K562 (cell line): ENCODE data around the gene DYNC1H1. TPM values are rescaled to one million over a fixed set of nuclear protein-coding genes. Genes with fewer than 3 reads are reported as not detected.
A peak's percentile ranks its signal among the peaks of the same experiment; 100 is the strongest.

Experiments used
- ATAC-seq: fragments of 200-7000 bp; cut with Tn5 transposase; 3 replicates; pipeline ENCODE4 v1.9.1; 2020; ENCODE audit warnings: moderate library complexity
- BruUV-seq: library from RNA; stranded (reverse); fragments of 400-500 nt; replicated peaks from 2 replicates; lab custom pipeline; 2021; lab: Mats Ljungman, UMichigan
- CTCF ChIA-PET: fragments of 300-600 bp; formaldehyde crosslinking; extraction: SDS; loops from one replicate; lab custom pipeline; 2021; ENCODE audit warnings: low intra/inter-chr PET ratio; lab: Yijun Ruan, JAX
- POLR2A ChIA-PET: fragments of 300-600, 350-650 bp; sonication (Branson Sonifier 250); formaldehyde crosslinking; extraction: SDS; loops from one replicate; lab custom pipeline; 2021; ENCODE audit warnings: antibody characterized with exemption, inconsistent platforms; lab: Yijun Ruan, JAX
- DNase-seq, 4 experiments: peaks; one replicate each; pipeline versions ENCODE4 v3.0.0 to v3.0.0-alpha.2; 2011 to 2018; ENCODE audit warnings: low spot score in 3 of 4, mixed read lengths in 3 of 4; ENCODE audit errors: extremely low read depth in 1 of 4
- FAIRE-seq: peaks from 2 replicates; lab custom pipeline; 2011; peaks lifted over from hg19 to GRCh38; lab: Jason Lieb, UNC
- H2AFZ ChIP-seq: 2 replicates; pipeline ENCODE4 v1.6.0; 2011; ENCODE audit warnings: low read depth, low read length, control low read depth, inconsistent platforms
- H3K27ac ChIP-seq: fragments of 200-600 bp; 3 replicates; pipeline ENCODE4 v1.8.0; 2011; ENCODE audit warnings: low read depth, mild to moderate bottlenecking, control low read depth, inconsistent platforms, low read length, moderate library complexity, mixed read lengths; ENCODE audit errors: extremely low read depth
- H3K27me3 ChIP-seq, 2 experiments: fragments of 300-600 bp in 1 of 2; 2 replicates in 1 of 2; 3 replicates in 1 of 2; pipeline versions ENCODE4 v1.6.0 to v1.8.0; 2011; ENCODE audit warnings: inconsistent platforms in 2 of 2, low read length in 2 of 2, mild to moderate bottlenecking in 1 of 2, mixed read lengths in 1 of 2, moderate library complexity in 1 of 2; ENCODE audit not compliant: control insufficient read depth in 2 of 2, insufficient read depth in 2 of 2
- H3K36me3 ChIP-seq: fragments of 300-600 bp; 3 replicates; pipeline ENCODE4 v1.8.0; 2011; ENCODE audit warnings: mild to moderate bottlenecking, low read length, inconsistent platforms; ENCODE audit not compliant: control insufficient read depth, insufficient read depth
- H3K4me1 ChIP-seq, 2 experiments: fragments of 200-600 bp in 1 of 2; replicated peaks in 1 of 2; 2 replicates in 1 of 2; 3 replicates in 1 of 2; pipeline versions ENCODE4 v1.5.1 to v1.8.0; 2011; ENCODE audit warnings: inconsistent platforms in 2 of 2, low read length in 2 of 2, mild to moderate bottlenecking in 1 of 2, mixed read lengths in 1 of 2, moderate library complexity in 1 of 2; ENCODE audit not compliant: control insufficient read depth in 2 of 2, insufficient read depth in 2 of 2
- H3K4me2 ChIP-seq: 2 replicates; pipeline ENCODE4 v1.6.1; 2011; ENCODE audit warnings: low read length, control low read depth, inconsistent platforms, mixed read lengths; ENCODE audit not compliant: insufficient read depth
- H3K4me3 ChIP-seq: fragments of 200-600 bp; sonication (generic), shearing (Covaris generic); 2 replicates; pipeline ENCODE4 v1.5.1; 2016; ENCODE audit warnings: control low read depth, inconsistent platforms
- H3K79me2 ChIP-seq: fragments of 200-600 bp; 3 replicates; pipeline ENCODE4 v1.8.0; 2011; ENCODE audit warnings: low read length, inconsistent platforms; ENCODE audit not compliant: control insufficient read depth, insufficient read depth
- H3K9ac ChIP-seq, 2 experiments: 2 replicates each; pipeline versions ENCODE4 v1.6.0 to v1.6.1; 2011; ENCODE audit warnings: low read depth in 2 of 2, low read length in 2 of 2, control low read depth in 1 of 2, inconsistent platforms in 1 of 2, mild to moderate bottlenecking in 1 of 2, mixed read lengths in 1 of 2; ENCODE audit not compliant: insufficient read depth in 1 of 2
- H3K9me1 ChIP-seq: one replicate; pipeline ENCODE4 v1.6.0; 2011; ENCODE audit warnings: inconsistent platforms, mild to moderate bottlenecking, low read length, moderate library complexity; ENCODE audit not compliant: control insufficient read depth, insufficient read depth
- H3K9me3 ChIP-seq: replicated peaks from 2 replicates; pipeline ENCODE4 v1.5.1; 2011; ENCODE audit warnings: low read depth, low read length, inconsistent platforms; ENCODE audit not compliant: control insufficient read depth, insufficient read depth
- H4K20me1 ChIP-seq: replicated peaks from 2 replicates; pipeline ENCODE4 v1.6.1; 2011; ENCODE audit warnings: low read length, inconsistent platforms, mixed read lengths; ENCODE audit not compliant: control insufficient read depth, insufficient read depth
- CHD2 ChIP-seq: IDR thresholded peaks from 2 replicates; pipeline ENCODE4 v1.6.1; 2011; ENCODE audit warnings: low read depth, low read length
- ELF4 ChIP-seq: fragments of 450-650 bp; formaldehyde crosslinking; IDR thresholded peaks from 2 replicates; pipeline ENCODE4 v1.4.0; 2022; ENCODE audit warnings: missing genetic modification characterization
- HMG20A ChIP-seq: fragments of 450-650 bp; formaldehyde crosslinking; conservative IDR thresholded peaks from 2 replicates; pipeline ENCODE4 v1.4.0; 2020; ENCODE audit warnings: mild to moderate bottlenecking, mixed read lengths
- HNRNPL ChIP-seq: fragments of 200-400 bp; formaldehyde crosslinking; IDR thresholded peaks from 2 replicates; pipeline ENCODE4 v1.6.1; 2017; ENCODE audit warnings: low read depth, mild to moderate bottlenecking, low read length
- KDM2B ChIP-seq: fragments of 250-450 bp; sonication (Bioruptor Pico); IDR thresholded peaks from 2 replicates; pipeline ENCODE4 v1.8.0; 2021; ENCODE audit warnings: mild to moderate bottlenecking, moderate library complexity
- MAX ChIP-seq: sonication (generic); formaldehyde crosslinking; IDR thresholded peaks from 2 replicates; pipeline ENCODE4 v1.9.0; 2022; ENCODE audit warnings: mild to moderate bottlenecking, missing genetic modification reagents
- NCOA6 ChIP-seq: fragments of 450-650 bp; IDR thresholded peaks from 2 replicates; pipeline ENCODE4 v1.6.1; 2017; ENCODE audit warnings: mild to moderate bottlenecking
- NFE2L1 ChIP-seq: fragments of 450-650 bp; IDR thresholded peaks from 2 replicates; pipeline ENCODE4 v1.6.1; 2016; ENCODE audit warnings: missing genetic modification characterization, low read depth, mild to moderate bottlenecking, missing compliant biosample characterization, moderate library complexity, borderline replicate concordance
- NFRKB ChIP-seq: fragments of 450-650 bp; IDR thresholded peaks from 2 replicates; pipeline ENCODE4 v1.6.1; 2016; ENCODE audit warnings: low read depth
- POLR2G ChIP-seq: fragments of 200-400 bp; formaldehyde crosslinking; IDR thresholded peaks from 2 replicates; pipeline ENCODE4 v1.6.1; 2017; ENCODE audit warnings: low read depth, mild to moderate bottlenecking, antibody characterized with exemption, low read length, moderate library complexity
- PTBP1 ChIP-seq: fragments of 200-400 bp; formaldehyde crosslinking; IDR thresholded peaks from 2 replicates; pipeline ENCODE4 v1.6.1; 2017; ENCODE audit warnings: low read depth, low read length
- RBM22 ChIP-seq: fragments of 200-400 bp; formaldehyde crosslinking; IDR thresholded peaks from 2 replicates; pipeline ENCODE4 v1.6.1; 2018; ENCODE audit warnings: low read length, low read depth; ENCODE audit not compliant: poor library complexity, severe bottlenecking
- RFX1 ChIP-seq: fragments of 450-650 bp; IDR thresholded peaks from 2 replicates; pipeline ENCODE4 v1.6.1; 2016; ENCODE audit warnings: mild to moderate bottlenecking, moderate library complexity
- SAFB ChIP-seq: fragments of 200-400 bp; formaldehyde crosslinking; IDR thresholded peaks from 2 replicates; pipeline ENCODE4 v1.6.1; 2017; ENCODE audit warnings: low read depth, low read length, borderline replicate concordance
- SETDB1 ChIP-seq: IDR thresholded peaks from one replicate; pipeline ENCODE4 v1.6.1; 2012; ENCODE audit warnings: low read length, control low read depth, inconsistent platforms
- SRSF7 ChIP-seq: fragments of 200-400 bp; formaldehyde crosslinking; optimal IDR thresholded peaks from 2 replicates; pipeline ENCODE3; 2017; ENCODE audit warnings: mild to moderate bottlenecking, low read depth, low read length
- YY1 ChIP-seq, 3 experiments: IDR thresholded peaks; 2 replicates each; pipeline ENCODE4 v1.6.1; 2011; ENCODE audit warnings: low read length in 2 of 3, mild to moderate bottlenecking in 2 of 3, moderate library complexity in 2 of 3, borderline replicate concordance in 1 of 3, control low read depth in 1 of 3, low read depth in 1 of 3; ENCODE audit not compliant: insufficient read depth in 3 of 3, insufficient replicate concordance in 2 of 3, control insufficient read depth in 1 of 3, insufficient read length in 1 of 3; ENCODE audit errors: extremely low read depth in 1 of 3
- ZNF583 ChIP-seq: fragments of 250-450 bp; sonication (Bioruptor Pico); IDR thresholded peaks from 2 replicates; pipeline ENCODE4 v1.4.0; 2020
- WGBS: fragments of 100-300 bp; shearing (Covaris generic); methylation state at CpG from one replicate; pipeline ENCODE4 v1.1.6; 2016; ENCODE audit warnings: low coverage, mixed read lengths; ENCODE audit not compliant: insufficient coverage; ENCODE audit errors: missing lambda C conversion rate; 5-methylcytosine and 5-hydroxymethylcytosine counted together
- in situ Hi-C: fragments of 300-500 bp; cut with MboI; formaldehyde crosslinking; loops from 4 replicates; pipeline ENCODE4 v1.15.0; 2018; ENCODE audit warnings: inconsistent platforms, mixed read lengths
- intact Hi-C: fragments of 100-400 bp; cut with micrococcal nuclease; formaldehyde crosslinking; loops from 2 replicates; pipeline ENCODE4 v1.14.2; 2022
- polyA plus RNA-seq, 8 experiments: library from polyadenylated mRNA; depleted of rRNA in 4 of 8; stranded (reverse) in 5 of 8; unstranded in 3 of 8; fragments of >200 nt; fragmentation: Nextera tagmentation in 2 of 8; fragmentation: Illumina TruSeq in 1 of 8; extraction: Ambion mirVana in 2 of 8; extraction: Trizol in 1 of 8; gene quantifications; 2 replicates each; pipeline versions ENCODE4 v1.2.1 to v1.2.3, GENCODE V29; 2011 to 2014; ENCODE audit warnings: inconsistent platforms in 1 of 8, missing spikeins in 1 of 8
- total RNA-seq, 7 experiments: library from RNA; depleted of rRNA in 6 of 7; stranded (reverse); fragments of >200 nt in 6 of 7; fragmentation: Illumina TruSeq in 2 of 7; extraction: Trizol in 2 of 7; gene quantifications; 2 replicates each; pipeline versions ENCODE4 v1.2.1 to v1.2.3, GENCODE V29; 2011 to 2021; ENCODE audit warnings: low replicate concordance in 1 of 7
- TF ChIP-seq, protein P1 (sequence below): fragments of 250-450 bp; sonication (Bioruptor Pico); IDR thresholded peaks from 2 replicates; pipeline ENCODE4 v1.5.0; 2022; ENCODE audit warnings: mild to moderate bottlenecking

DYNC1H1 gene
- total and polyA plus RNA-seq, 9 of the 15 experiments (the other 6 are each of a cell fraction or from before 2014, with no cell fraction given), result 31.9 to 335 (median 115) TPM

DNA sequence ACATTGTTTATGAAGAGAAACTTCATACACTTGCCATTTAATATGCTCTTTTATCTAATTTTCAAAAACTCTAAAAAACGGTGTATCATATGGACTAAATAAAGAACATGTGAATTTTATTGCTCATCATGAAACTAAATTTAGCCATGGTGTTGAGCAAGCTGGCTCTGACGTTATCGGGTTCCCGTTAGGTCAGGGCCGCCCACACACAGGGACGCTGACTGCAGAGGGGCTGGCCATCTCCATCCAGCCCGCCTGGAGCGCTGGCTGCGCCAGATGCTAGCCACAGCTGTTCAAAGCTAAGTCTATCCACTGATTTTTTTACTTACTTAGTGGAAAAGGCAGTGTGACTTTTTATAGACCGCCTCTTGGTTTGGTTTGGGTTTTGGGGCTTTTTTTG lies 36.5 kb upstream of the DYNC1H1 start (continued):
- TF ChIP-seq CHD2 (no peak), ELF4 (CRISPR knock-in tag) (no peak)
- TF ChIP-seq, protein P1, sequence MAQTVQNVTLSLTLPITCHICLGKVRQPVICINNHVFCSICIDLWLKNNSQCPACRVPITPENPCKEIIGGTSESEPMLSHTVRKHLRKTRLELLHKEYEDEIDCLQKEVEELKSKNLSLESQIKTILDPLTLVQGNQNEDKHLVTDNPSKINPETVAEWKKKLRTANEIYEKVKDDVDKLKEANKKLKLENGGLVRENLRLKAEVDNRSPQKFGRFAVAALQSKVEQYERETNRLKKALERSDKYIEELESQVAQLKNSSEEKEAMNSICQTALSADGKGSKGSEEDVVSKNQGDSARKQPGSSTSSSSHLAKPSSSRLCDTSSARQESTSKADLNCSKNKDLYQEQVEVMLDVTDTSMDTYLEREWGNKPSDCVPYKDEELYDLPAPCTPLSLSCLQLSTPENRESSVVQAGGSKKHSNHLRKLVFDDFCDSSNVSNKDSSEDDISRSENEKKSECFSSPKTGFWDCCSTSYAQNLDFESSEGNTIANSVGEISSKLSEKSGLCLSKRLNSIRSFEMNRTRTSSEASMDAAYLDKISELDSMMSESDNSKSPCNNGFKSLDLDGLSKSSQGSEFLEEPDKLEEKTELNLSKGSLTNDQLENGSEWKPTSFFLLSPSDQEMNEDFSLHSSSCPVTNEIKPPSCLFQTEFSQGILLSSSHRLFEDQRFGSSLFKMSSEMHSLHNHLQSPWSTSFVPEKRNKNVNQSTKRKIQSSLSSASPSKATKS (CRISPR knock-in tag), result no peak
- TF ChIP-seq, all 486 proteins: peak for 46

- no peaks in the 10 kb centered on the region for H3K79me2 ChIP-seq
- H3K9me1 ChIP-seq, result no peaks in the 10 kb centered on the region
- ATAC-seq (peak; percentile 23; the same call in 2 of the 3 replicates), DNase-seq (peak in 1 of 4 experiments; percentile 31), FAIRE-seq (no peak)
- H3K9me3 ChIP-seq, result no peaks in the 10 kb centered on the region
- peaks cover 27% of the 10 kb centered on the region; the same call in 2 of the 3 replicates for H3K36me3 ChIP-seq
- WGBS, result 60% methylated on average over 20 of the region's 24 CpGs
- peak overlapping the region; percentile 48 for H3K27ac ChIP-seq
- H3K4me3 ChIP-seq, result no peak overlapping the region
- no peaks in the 10 kb centered on the region for H4K20me1 ChIP-seq
- POLR2A ChIA-PET, result interaction anchor here (1.2 to 1.3 kb wide), 2 partner anchors 26 to 37 kb away, joined by 3 to 6 read pairs; no protein-coding TSS in a partner anchor
- CTCF ChIA-PET, result no interaction called here
- H3K4me1 ChIP-seq, result peaks cover 25 to 39% of the 10 kb centered on the region in 2 experiments; a peak in 4 of 5 replicates
- BruUV-seq, result no TSS peak
- H3K9ac ChIP-seq, result peak overlapping the region in 1 of 2 experiments; percentile 46; a peak in 2 of 4 replicates
- no peak overlapping the region; the same call in 1 of the 2 replicates for H3K4me2 ChIP-seq
- in situ Hi-C loops, result no loop called here
- no peak overlapping the region for H2AFZ ChIP-seq
- intact Hi-C loops, result no loop called here
- H3K27me3 ChIP-seq, result no peaks in the 10 kb centered on the region
- peak; percentile 60 for TF ChIP-seq POLR2G
- TF ChIP-seq RBM22, result peak; percentile 57
- TF ChIP-seq NFRKB, result no peak
- TF ChIP-seq PTBP1, result no peak
- TF ChIP-seq SAFB, result no peak
- TF ChIP-seq HNRNPL, result no peak
- TF ChIP-seq NFE2L1 (tag), result no peak
- TF ChIP-seq MAX, result peak; percentile 44; the same call in 1 of the 2 replicates
- TF ChIP-seq YY1 (IDR thresholded peaks at IDR 0.05; ENCODE audit: borderline replicate concordance in 1 of 3, control insufficient read depth in 1 of 3, extremely low read depth in 1 of 3, insufficient read depth in 3 of 3, insufficient read length in 1 of 3, insufficient replicate concordance in 2 of 3, low read depth in 1 of 3, low read length in 2 of 3), result no peak
- no peak for TF ChIP-seq RFX1
- no peak for TF ChIP-seq SETDB1
- TF ChIP-seq HMG20A, result no peak
- TF ChIP-seq NCOA6, result no peak
- no peak for TF ChIP-seq SRSF7
- no peak for TF ChIP-seq ZNF583 (CRISPR knock-in tag)
- no peak for TF ChIP-seq KDM2B (CRISPR knock-in tag)
Measured at GRCh38 chr14:101928415-101928841, 35.9 kb upstream of the DYNC1H1 start.
